Ovary (tissue), 9 donors: Measurements from ENCODE around the gene FEM1B. TPM values are rescaled to one million over a fixed set of nuclear protein-coding genes. Genes with fewer than 3 reads are reported as not detected.

Experiments used
- DNase-seq, 5 donors: peaks; one replicate each; pipeline ENCODE4 v3.0.0-alpha.2; 2019 to 2020
- H3K27ac ChIP-seq, 2 donors: fragments of 200-600 bp; one replicate each; pipeline versions ENCODE4 v1.5.1 to v1.8.0; 2019 to 2022
- H3K27me3 ChIP-seq: fragments of 200-600 bp; one replicate; pipeline ENCODE4 v1.8.0; 2022
- H3K36me3 ChIP-seq: fragments of 200-600 bp; sonication (generic); one replicate; pipeline ENCODE4 v1.5.1; 2019
- H3K4me1 ChIP-seq: one replicate; pipeline ENCODE4 v1.8.1; 2013; ENCODE audit warnings: mild to moderate bottlenecking, moderate library complexity; ENCODE audit not compliant: insufficient read depth
- H3K4me3 ChIP-seq: fragments of 200-600 bp; sonication (generic); one replicate; pipeline ENCODE4 v1.5.1; 2017
- H3K9me3 ChIP-seq, 2 donors: fragments of 200-600 bp in 1 of 2; sonication (generic) in 1 of 2; one replicate each; pipeline versions ENCODE4 v1.5.1 to v1.8.1; 2013 to 2019; ENCODE audit warnings: mild to moderate bottlenecking in 1 of 2, moderate library complexity in 1 of 2
- EP300 ChIP-seq: sonication (generic); formaldehyde crosslinking; IDR thresholded peaks from one replicate; pipeline ENCODE4 v1.6.1; 2017; ENCODE audit warnings: antibody characterized with exemption
- POLR2A ChIP-seq: fragments of 450-650 bp; IDR thresholded peaks from one replicate; pipeline ENCODE4 v1.6.1; 2017; ENCODE audit warnings: antibody characterized with exemption, mild to moderate bottlenecking, moderate library complexity
- WGBS, 3 donors: extraction: QIAGEN DNeasy Blood & Tissue Kit in 1 of 3; methylation state at CpG; one replicate each; pipeline versions ENCODE4 v1.1.5 to v1.1.7; 2013 to 2017; 5-methylcytosine and 5-hydroxymethylcytosine counted together
- intact Hi-C, 4 donors: fragments of 100-400 bp; cut with DNase I; formaldehyde crosslinking; loops; one replicate each; pipeline versions ENCODE4 v1.11.0 to v1.15.1; 2022 to 2023
- polyA plus RNA-seq, 2 donors: library from polyadenylated mRNA; stranded (reverse); fragments of 200-250 nt in 1 of 2; fragments of 350-450 nt in 1 of 2; fragmentation: Illumina TruSeq in 1 of 2; extraction: RNeasy Lipid Tissue Mini Kit (QIAGEN cat#74804) in 1 of 2; gene quantifications; one replicate each; pipeline ENCODE4 v1.2.3, GENCODE V29; 2013 to 2014
- total RNA-seq, 7 donors: library from RNA; depleted of rRNA in 2 of 7; stranded (reverse); fragments of >200 nt in 2 of 7; fragmentation: NEBNext Ultra II Directional in 3 of 7; extraction: Animal tissue kit (Norgen Biotek cat#: 25700) in 3 of 7; gene quantifications; one replicate each; pipeline versions ENCODE4 v1.1.0 to v1.2.4, GENCODE V29; 2016 to 2023
- TF ChIP-seq, protein P1 (sequence below), 3 donors: fragments of 450-650 bp in 2 of 3; fragments of 200-600 bp in 1 of 3; IDR thresholded peaks; one replicate each; pipeline versions ENCODE4 v1.5.1 to v1.8.0; 2016 to 2022; ENCODE audit warnings: antibody characterized with exemption in 3 of 3, mild to moderate bottlenecking in 1 of 3
- donor health status: DM: no; HTN: no; CAD: no; lungs with moderate emphysema.
- donor health status: DM: no; HTN: no; CAD: no.
- donor health status: Bipolar disorder and iron deficiency.
- donor health status: DM: yes; HTN: yes; CAD: no.
- donor health status: DM: no; HTN: no; CAD: no.
- donor health status: DM: yes; HTN: yes; CAD: no.

The FEM1B gene
- total and polyA plus RNA-seq, 9 donors = 15.8 to 83.2 (median 54.8) TPM

DNA sequence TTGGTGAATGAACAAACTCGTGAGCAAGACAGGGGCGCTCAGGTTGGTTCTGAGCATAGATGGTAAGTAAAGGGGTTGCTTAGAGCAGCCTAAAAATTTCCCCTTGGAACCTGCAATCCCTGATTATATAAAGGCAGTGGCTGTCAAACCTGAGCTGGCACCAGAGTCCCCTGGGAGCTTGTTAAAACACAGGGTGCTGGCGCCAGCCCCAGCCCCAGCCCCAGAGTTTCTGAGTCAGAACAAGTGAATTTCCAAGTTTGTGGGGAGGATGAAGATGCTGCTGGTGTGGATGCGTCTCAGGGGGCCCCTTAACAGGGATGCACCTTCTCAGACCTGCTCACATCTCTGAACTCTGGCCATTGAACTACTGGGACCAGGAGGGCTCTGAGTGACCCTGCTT, 48.2 kb downstream of the FEM1B start:
- no peaks in the 10 kb centered on the region for H3K9me3 ChIP-seq
- whole genome bisulfite sequencing, 3 donors = 81 to 89% (median 88%) methylated on average over 4 of the region's 4 CpGs
- H3K4me3 ChIP-seq = no peak overlapping the region
- H3K4me1 ChIP-seq = no peaks in the 10 kb centered on the region
- H3K27me3 ChIP-seq = no peaks in the 10 kb centered on the region
- intact Hi-C loops = no loop called here
- H3K36me3 ChIP-seq = no peaks in the 10 kb centered on the region
- H3K27ac ChIP-seq = no peak overlapping the region
- DNase-seq = no peak
- TF ChIP-seq, protein P1, sequence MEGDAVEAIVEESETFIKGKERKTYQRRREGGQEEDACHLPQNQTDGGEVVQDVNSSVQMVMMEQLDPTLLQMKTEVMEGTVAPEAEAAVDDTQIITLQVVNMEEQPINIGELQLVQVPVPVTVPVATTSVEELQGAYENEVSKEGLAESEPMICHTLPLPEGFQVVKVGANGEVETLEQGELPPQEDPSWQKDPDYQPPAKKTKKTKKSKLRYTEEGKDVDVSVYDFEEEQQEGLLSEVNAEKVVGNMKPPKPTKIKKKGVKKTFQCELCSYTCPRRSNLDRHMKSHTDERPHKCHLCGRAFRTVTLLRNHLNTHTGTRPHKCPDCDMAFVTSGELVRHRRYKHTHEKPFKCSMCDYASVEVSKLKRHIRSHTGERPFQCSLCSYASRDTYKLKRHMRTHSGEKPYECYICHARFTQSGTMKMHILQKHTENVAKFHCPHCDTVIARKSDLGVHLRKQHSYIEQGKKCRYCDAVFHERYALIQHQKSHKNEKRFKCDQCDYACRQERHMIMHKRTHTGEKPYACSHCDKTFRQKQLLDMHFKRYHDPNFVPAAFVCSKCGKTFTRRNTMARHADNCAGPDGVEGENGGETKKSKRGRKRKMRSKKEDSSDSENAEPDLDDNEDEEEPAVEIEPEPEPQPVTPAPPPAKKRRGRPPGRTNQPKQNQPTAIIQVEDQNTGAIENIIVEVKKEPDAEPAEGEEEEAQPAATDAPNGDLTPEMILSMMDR (IDR thresholded peaks at IDR 0.05) = no peak

DNA sequence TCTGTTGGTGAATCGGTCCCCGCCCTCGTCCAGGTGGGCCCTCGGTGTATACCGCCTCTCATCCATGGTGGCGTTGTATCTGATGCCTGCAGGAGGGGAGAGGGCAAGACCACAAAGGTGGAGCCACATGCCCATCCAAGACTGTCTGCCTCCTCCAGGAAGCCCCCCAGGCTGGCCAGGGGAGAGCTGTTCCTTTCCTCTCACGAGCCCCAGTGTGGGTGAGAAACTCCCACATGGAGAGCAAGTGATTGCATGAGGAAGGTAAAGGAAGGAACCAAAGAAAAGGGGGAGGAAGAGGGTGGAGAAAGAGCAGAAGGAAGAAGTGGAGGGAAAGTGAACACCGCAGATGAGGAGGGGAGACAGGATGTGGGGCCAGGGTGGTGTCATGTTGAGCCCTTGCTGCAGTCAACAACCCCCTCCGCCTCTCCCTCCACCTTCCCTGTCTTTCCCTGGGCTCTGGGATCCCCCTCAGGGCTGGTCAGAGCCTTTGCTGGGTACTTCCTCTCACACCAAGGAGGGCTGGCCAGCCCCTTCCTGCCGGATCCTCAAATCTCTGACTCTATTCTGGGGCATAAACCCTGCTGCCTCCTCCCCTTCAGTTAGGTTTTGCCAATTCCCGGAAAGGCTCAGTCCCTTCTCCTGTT, 49.3 kb downstream of the FEM1B start:
- DNase-seq = no peak
- Histone ChIP-seq H3K36me3 (no peaks in the 10 kb centered on the region), H3K27ac (no peak overlapping the region), H3K27me3 (no peaks in the 10 kb centered on the region), H3K4me3 (no peak overlapping the region), H3K9me3 (no peaks in the 10 kb centered on the region), H3K4me1 (no peaks in the 10 kb centered on the region)
- 86 to 89% (median 88%) methylated on average over 11 of the region's 11 CpGs for WGBS, 3 donors
- intact Hi-C loops = no loop called here
- TF ChIP-seq POLR2A (no peak), EP300 (no peak)
- TF ChIP-seq, protein P1 (IDR thresholded peaks at IDR 0.05) = no peak

DNA sequence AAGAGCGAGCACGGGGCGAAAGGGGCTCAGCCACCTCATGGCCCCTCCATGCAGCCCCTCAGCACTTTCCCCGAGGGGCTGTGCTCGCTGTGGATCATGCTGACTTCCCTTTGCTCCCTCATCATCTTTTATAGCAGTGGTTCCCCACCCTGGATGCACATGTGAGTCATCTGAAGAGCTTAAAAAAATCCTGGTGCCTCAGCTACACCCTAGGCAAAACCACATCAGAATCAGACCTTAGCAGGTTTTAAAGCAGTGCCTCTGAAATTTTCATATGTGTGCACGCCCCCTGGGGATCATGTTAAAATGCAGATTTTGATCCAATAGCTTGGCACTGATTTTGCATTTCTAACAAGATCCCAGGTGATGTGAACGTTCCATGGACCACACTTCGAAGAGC, 50.9 kb downstream of the FEM1B start:
- no peak for DNase-seq
- Histone ChIP-seq H3K27me3 (no peaks in the 10 kb centered on the region), H3K36me3 (no peaks in the 10 kb centered on the region), H3K4me1 (peaks cover 2% of the 10 kb centered on the region), H3K27ac (no peak overlapping the region), H3K4me3 (no peak overlapping the region), H3K9me3 (no peaks in the 10 kb centered on the region)
- no peak for TF ChIP-seq EP300
- TF ChIP-seq POLR2A = no peak
- TF ChIP-seq, protein P1 (IDR thresholded peaks at IDR 0.05) = no peak
- intact Hi-C loops = no loop called here
- 77 to 92% (median 80%) methylated on average over 8 of the region's 8 CpGs for WGBS, 3 donors

DNA sequence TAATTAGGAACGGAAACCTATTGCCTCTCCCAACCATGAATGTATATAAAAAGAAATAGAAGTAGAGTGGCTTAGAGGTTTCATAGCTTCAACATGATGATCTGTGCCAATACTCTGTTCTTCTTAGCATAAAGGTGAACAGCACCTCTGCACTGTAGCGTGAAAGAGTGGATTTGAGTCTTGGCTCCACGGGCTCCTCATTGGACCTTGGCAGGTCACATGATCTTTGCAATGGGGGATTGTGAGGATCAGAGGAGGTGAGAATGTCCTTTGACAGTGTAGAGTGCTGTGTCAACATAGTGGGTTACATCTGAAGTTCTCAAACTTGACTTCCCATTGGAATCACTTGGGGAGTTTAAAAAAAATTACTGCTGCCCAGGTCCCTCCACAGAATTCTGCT, 51.4 kb downstream of the FEM1B start:
- H3K9me3 ChIP-seq = no peaks in the 10 kb centered on the region
- H3K27ac ChIP-seq = no peak overlapping the region
- H3K36me3 ChIP-seq = no peaks in the 10 kb centered on the region
- H3K4me3 ChIP-seq = no peak overlapping the region
- H3K27me3 ChIP-seq = no peaks in the 10 kb centered on the region
- DNase-seq = no peak
- intact Hi-C loops = no loop called here
- 93 to 95% (median 94%) methylated on average over 3 of the region's 3 CpGs for WGBS, 3 donors
- TF ChIP-seq POLR2A (no peak), EP300 (no peak)
- TF ChIP-seq, protein P1 (IDR thresholded peaks at IDR 0.05) = no peak
- H3K4me1 ChIP-seq = peaks cover 5% of the 10 kb centered on the region
